ENCODE data around the gene SLC4A8. TPM values are rescaled to one million over a fixed set of nuclear protein-coding genes. Genes with fewer than 3 reads are reported as not detected.

Gene SLC4A8
- total RNA-seq = 1.2 TPM

- intact Hi-C loops (cut with DNase I) = no loop called here
- DNase-seq (ENCODE audit: low spot score) (peak; percentile 85), ATAC-seq (peak; percentile 98)
Measured at GRCh38 chr12:51424662-51425539, at the start of gene SLC4A8. SLC4A8 (plus strand) TSS chr12:51424831; CDS start chr12:51424988, 157 bp downstream.

- no peak for DNase-seq (ENCODE audit: low spot score)
- no peak for ATAC-seq
- intact Hi-C loops (cut with DNase I) = no loop called here
Measured at GRCh38 chr12:51374856-51375255, 49.8 kb upstream of the SLC4A8 start.

- DNase-seq (ENCODE audit: low spot score) (no peak), ATAC-seq (no peak)
- intact Hi-C loops (cut with DNase I) = no loop called here
Measured at GRCh38 chr12:51377099-51377984, 47.3 kb upstream of the SLC4A8 start.

GRCh38 chr12:51378749-51379148 is 45.9 kb upstream of the SLC4A8 start:
- no peak for ATAC-seq
- DNase-seq (ENCODE audit: low spot score) = no peak
- intact Hi-C loops (cut with DNase I) = no loop called here

- DNase-seq (ENCODE audit: low spot score) (no peak), ATAC-seq (no peak)
- intact Hi-C loops (cut with DNase I) = no loop called here
Measured at GRCh38 chr12:51379571-51379970, 45.1 kb upstream of the SLC4A8 start.

- DNase-seq (ENCODE audit: low spot score) (no peak), ATAC-seq (no peak)
- intact Hi-C loops (cut with DNase I) = no loop called here
Measured at GRCh38 chr12:51381226-51382079, 43.2 kb upstream of the SLC4A8 start.

GRCh38 chr12:51382173-51382572 is 42.5 kb upstream of the SLC4A8 start:
- DNase-seq (ENCODE audit: low spot score) (no peak), ATAC-seq (no peak)
- intact Hi-C loops (cut with DNase I) = no loop called here

- ATAC-seq = no peak
- DNase-seq (ENCODE audit: low spot score) = no peak
- intact Hi-C loops (cut with DNase I) = no loop called here
Measured at GRCh38 chr12:51383269-51383905, 41.2 kb upstream of the SLC4A8 start.

- DNase-seq (ENCODE audit: low spot score) (no peak), ATAC-seq (no peak)
Measured at GRCh38 chr12:51386351-51386750, 38.3 kb upstream of the SLC4A8 start.

GRCh38 chr12:51388069-51388799 is 36.4 kb upstream of the SLC4A8 start:
- DNase-seq (ENCODE audit: low spot score) = no peak
- intact Hi-C loops (cut with DNase I) = no loop called here
- ATAC-seq = no peak

More at GRCh38 chr12:51386351-51386750, 38.3 kb upstream of the SLC4A8 start:
- intact Hi-C loops (cut with DNase I) = no loop called here

GRCh38 chr12:51388846-51389245 is 35.8 kb upstream of the SLC4A8 start:
- ATAC-seq (no peak), DNase-seq (ENCODE audit: low spot score) (no peak)
- intact Hi-C loops (cut with DNase I) = no loop called here

GRCh38 chr12:51389302-51389999 is 35.2 kb upstream of the SLC4A8 start:
- ATAC-seq = no peak
- DNase-seq (ENCODE audit: low spot score) = no peak

GRCh38 chr12:51390457-51390856 is 34.2 kb upstream of the SLC4A8 start:
- no peak for DNase-seq (ENCODE audit: low spot score)
- ATAC-seq = no peak
- intact Hi-C loops (cut with DNase I) = no loop called here

More at GRCh38 chr12:51389302-51389999, 35.2 kb upstream of the SLC4A8 start:
- intact Hi-C loops (cut with DNase I) = no loop called here

GRCh38 chr12:51390891-51391282 is 33.7 kb upstream of the SLC4A8 start:
- peak; percentile 58 for ATAC-seq
- no peak for DNase-seq (ENCODE audit: low spot score)
- intact Hi-C loops (cut with DNase I) = no loop called here

- DNase-seq (ENCODE audit: low spot score) (no peak), ATAC-seq (peak; percentile 42)
Measured at GRCh38 chr12:51391283-51392123, 33.1 kb upstream of the SLC4A8 start, which contains the start of gene GALNT6. GALNT6 (minus strand) TSS chr12:51391406; CDS start chr12:51379781, 11,625 bp downstream.

GRCh38 chr12:51392556-51393237 is 31.9 kb upstream of the SLC4A8 start:
- ATAC-seq (peak; percentile 56), DNase-seq (ENCODE audit: low spot score) (no peak)
- intact Hi-C loops (cut with DNase I) = no loop called here

More at GRCh38 chr12:51391283-51392123, 33.1 kb upstream of the SLC4A8 start, which contains the start of gene GALNT6:
- intact Hi-C loops (cut with DNase I) = no loop called here
